Transverse colon (tissue), 3 donors: ENCODE measurements around the gene PALMD.

Experiments
- CTCF ChIP-seq, 5 experiments: fragments of 200-600 bp in 3 of 5; fragments of 450-650 bp in 2 of 5; sonication (generic) in 3 of 5; IDR thresholded peaks; 1 replicate in 2 of 5; 2 replicates in 3 of 5; pipeline ENCODE4 v1.5.1; 2016 to 2017; ENCODE audit warnings: antibody characterized with exemption in 5 of 5, inconsistent platforms in 3 of 5, mild to moderate bottlenecking in 2 of 5, moderate library complexity in 1 of 5
- EP300 ChIP-seq: sonication (generic); formaldehyde crosslinking; IDR thresholded peaks from one replicate; pipeline ENCODE4 v1.6.1; 2017; ENCODE audit warnings: antibody characterized with exemption, low read depth
- POLR2A ChIP-seq: fragments of 450-650 bp; IDR thresholded peaks from one replicate; pipeline ENCODE4 v1.6.1; 2016; ENCODE audit warnings: antibody characterized with exemption, mild to moderate bottlenecking, moderate library complexity

GRCh38 chr1:99700020-99700419, 54.1 kb downstream of the PALMD start:
- no peak for TF ChIP-seq EP300
- TF ChIP-seq CTCF (IDR thresholded peaks at IDR 0.05): no peak
- no peak for TF ChIP-seq POLR2A
